HG03565 (cell line): ENCODE results near the gene DIP2B.
A peak's percentile ranks its signal among the peaks of the same experiment; 100 is the strongest.
"Not testable (repeated sequence)": the region's sequence is repeated elsewhere in the genome, so short reads cannot be mapped to it uniquely, and the experiment has no call there.

Experiments used
- ATAC-seq: cut with Tn5 transposase; IDR thresholded peaks from one replicate; pipeline ENCODE4 v1.9.1; 2021; ENCODE audit warnings: mild to moderate bottlenecking, moderate library complexity; ENCODE audit not compliant: unreplicated experiment

The DIP2B gene

GRCh38 chr12:50504798-50505674 is at the start of gene DIP2B:
Gene DIP2B, plus strand, starts transcription at chr12:50504985. Its CDS starts 156 bp downstream, at chr12:50505141.
- ATAC-seq, result peak; percentile 70

DNA sequence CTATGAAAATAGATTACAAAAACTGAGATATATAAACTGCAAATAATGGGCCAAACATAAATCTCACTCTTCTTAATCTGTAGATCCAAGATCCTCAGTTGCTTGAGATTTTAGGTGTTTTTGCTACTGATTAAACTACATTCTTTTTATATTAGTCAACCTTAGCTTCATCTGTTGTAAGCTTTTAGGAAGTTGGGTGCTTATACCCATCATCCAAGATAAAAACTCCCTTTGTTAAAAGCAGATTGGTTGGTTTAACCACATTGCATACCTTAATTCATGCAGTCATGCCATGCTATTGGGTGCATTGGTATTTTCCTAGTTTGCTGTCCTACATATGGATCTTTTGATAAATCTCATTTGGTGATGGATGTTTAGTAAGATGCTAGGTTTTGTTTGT is 46.2 kb upstream of the DIP2B start:
- no peak for ATAC-seq

- no peak for ATAC-seq
Measured at GRCh38 chr12:50467439-50467838, 37.3 kb upstream of the DIP2B start.

- no peak for ATAC-seq
Measured at GRCh38 chr12:50477241-50477832, 27.4 kb upstream of the DIP2B start.

- ATAC-seq, result no peak
Measured at GRCh38 chr12:50482571-50482970, 22.2 kb upstream of the DIP2B start.

DNA sequence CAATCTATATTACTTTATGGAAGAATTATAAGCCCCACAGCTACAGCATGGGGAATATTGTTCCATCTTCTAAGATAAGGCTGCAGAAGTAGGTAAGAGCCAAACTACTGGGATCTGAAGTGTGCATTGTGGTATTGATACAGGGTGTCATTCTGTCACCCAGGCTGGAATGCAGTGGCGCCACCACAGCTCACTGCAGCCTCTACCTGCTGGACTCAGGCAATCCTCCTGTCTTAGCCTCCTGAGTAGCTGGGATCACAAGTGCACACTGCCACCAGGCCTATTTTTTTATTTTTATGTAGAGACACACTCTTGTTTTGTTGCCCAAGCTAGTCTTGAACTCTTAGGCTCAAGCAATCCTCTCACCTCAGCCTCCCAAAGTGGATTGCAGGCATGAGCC is 21.3 kb upstream of the DIP2B start:
- no peak for ATAC-seq

DNA sequence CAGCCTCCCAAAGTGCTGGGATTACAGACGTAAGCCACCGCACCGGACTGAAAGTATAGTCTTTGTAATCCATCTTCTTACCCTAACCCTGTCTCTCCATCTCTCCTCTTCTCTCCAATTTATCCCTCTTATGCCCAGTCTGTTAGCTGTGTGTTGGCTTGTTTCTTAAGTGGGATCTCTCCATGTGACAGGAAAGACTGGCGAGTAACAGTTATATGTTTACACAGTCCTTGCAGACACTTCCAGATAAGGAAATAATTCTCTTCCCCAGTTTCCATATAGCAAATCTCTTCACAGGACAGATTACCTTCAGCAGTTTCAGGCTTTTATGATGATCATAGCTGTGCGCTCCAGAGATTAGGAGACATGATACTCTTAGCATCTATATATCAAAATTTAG is 16.0 kb upstream of the DIP2B start:
- ATAC-seq, result no peak

- ATAC-seq, result not testable (repeated sequence)
Measured at GRCh38 chr12:50498119-50498518, 6.7 kb upstream of the DIP2B start.

- no peak for ATAC-seq
Measured at GRCh38 chr12:50505675-50506530, 1.1 kb downstream of the DIP2B start.

- ATAC-seq, result no peak
Measured at GRCh38 chr12:50506753-50507473, 2.1 kb downstream of the DIP2B start.

- no peak for ATAC-seq
Measured at GRCh38 chr12:50507474-50507838, 2.7 kb downstream of the DIP2B start.

DNA sequence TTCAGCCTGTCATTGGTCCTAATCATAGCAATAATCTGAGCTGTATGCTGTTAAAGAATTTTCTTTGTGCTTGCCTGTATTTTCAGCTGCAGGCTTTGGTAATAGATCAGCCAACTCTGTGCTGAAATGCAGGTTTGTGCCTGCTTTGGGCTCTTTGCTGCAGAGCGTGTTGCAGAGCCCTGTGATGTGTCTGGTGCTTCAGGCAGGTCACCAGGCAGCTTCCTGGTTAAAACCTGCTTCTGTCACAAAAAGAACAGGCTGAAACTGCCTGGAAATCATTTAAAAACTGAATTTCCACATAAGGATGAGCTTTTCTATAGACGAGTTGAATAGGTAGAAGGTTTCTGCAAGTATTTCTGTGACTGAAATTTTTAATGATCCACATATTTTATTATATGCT is 3.1 kb downstream of the DIP2B start:
- ATAC-seq, result no peak

DNA sequence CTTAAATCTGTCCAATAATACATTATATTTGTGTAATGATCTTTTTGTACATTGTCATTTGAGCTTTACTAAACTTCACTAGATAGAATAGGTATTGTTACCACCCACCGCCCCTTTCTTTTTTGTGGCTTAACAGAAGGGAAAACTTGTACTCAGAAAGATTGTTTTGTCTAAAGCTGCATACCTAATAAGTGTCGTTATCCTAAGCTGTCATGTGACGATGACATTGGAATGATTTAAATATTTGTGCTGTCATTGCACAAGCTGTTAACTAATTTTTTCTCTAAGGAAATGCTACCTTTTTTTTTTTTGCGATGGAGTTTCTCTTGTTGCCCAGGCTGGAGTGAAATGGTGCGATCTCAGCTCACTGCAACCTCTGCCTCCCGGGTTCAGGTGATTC is 3.6 kb downstream of the DIP2B start:
- ATAC-seq, result no peak

- ATAC-seq, result no peak
Measured at GRCh38 chr12:50508970-50509663, 4.3 kb downstream of the DIP2B start.

DNA sequence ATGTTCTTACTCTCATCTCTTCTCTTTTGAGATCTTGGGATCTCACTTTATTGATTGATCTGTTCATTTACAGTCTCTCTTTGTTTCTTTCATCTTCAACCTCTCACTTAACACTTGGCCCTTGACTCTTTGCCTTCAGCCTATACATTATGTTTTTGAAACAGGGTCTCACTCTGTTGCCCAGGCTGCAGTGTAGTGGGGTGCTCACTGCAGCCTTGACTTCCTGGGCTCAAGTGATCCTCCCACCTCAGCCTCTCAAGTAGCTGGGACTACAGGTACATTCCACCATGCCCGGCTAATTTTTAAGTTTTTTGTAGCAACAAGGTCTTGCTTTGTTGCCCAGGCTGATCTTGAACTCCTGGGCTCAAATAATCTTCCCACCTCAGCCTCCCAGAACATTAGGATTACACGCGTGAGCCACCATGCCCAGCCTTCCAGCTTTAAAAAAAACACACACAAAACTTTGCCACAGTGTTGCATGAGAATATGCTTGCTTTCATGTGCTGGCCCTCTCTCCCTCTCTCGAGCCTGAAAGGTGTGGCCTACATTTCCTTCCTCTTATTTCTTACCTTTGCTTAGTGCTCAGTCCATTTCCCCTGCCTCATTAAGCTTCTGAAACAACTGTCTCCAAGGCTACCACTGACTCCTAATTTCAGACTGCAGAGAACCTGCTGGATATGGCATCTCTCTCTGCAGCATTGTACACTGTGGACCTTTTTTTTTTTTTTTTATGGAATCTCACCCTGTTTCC is 9.9 kb downstream of the DIP2B start:
- no peak for ATAC-seq

- no peak for ATAC-seq
Measured at GRCh38 chr12:50515587-50515986, 10.8 kb downstream of the DIP2B start.

- peak; percentile 74 for ATAC-seq
Measured at GRCh38 chr12:50517421-50518048, 12.8 kb downstream of the DIP2B start.

DNA sequence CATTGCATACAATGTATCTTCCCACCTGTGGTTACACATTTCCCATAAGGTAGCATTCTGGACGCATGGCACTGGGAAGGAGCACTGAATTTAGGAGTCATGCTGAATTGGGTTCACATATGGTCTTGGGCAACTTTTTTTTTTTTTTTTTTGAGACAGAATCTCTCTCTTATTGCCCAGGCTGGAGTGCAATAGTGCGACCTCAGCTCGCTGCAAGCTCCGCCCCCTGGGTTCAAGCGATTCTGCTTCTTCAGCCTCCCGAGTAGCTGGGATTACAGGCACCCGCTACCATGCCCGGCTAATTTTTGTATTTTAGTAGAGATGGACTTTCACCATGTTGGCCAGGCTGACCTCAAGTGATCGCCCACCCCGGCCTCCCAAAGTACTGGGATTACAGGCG is 13.3 kb downstream of the DIP2B start:
- ATAC-seq, result no peak

DNA sequence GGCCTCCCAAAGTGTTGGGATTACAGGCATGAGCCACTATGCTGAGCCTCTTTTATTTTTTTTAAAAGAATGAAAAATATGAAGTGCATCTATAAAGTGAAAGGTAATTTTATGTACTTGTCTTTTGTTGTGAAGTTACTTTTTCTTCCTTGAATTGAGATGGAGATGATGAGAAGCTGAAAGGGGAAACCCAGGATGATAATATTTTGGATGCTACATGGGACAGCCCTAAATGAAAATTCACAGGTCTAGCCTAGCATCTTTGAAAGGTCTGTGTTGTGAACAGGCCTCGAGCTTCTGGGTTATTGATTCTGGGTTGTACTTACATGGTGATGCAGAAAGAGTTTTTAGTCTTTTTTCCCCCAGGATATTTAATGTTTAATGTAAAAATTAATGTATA is 14.6 kb downstream of the DIP2B start:
- no peak for ATAC-seq
